ENCODE results near the gene MRNIP. TPM values are rescaled to one million over a fixed set of nuclear protein-coding genes. Genes with fewer than 3 reads are reported as not detected.

MRNIP gene
- total and polyA plus RNA-seq, 10 donors = 34.9 to 107 (median 49.4) TPM

GRCh38 chr5:179867079-179867465 lies 8.5 kb upstream of the MRNIP start:
- WGBS, 5 donors = 71 to 91% (median 81%) methylated on average over 6 of the region's 6 CpGs
- intact Hi-C loops (cut with DNase I; ENCODE audit: low total_unique reads) = no loop called here
- Histone ChIP-seq H3K4me3 (no peak overlapping the region), H3K4me1 (peaks cover 0 to 21% (median 0%) of the 10 kb centered on the region in 6 donors), H3K27me3 (replicated peaks in 1 of 7) (no peaks in the 10 kb centered on the region), H3K9me3 (peaks cover 0 to 4% (median 0%) of the 10 kb centered on the region in 8 donors), H3K27ac (peak overlapping the region in 2 of 8 donors; percentile 20 to 36), H3K36me3 (peaks cover 0 to 96% (median 55%) of the 10 kb centered on the region in 6 donors)
- TF ChIP-seq CTCF (IDR thresholded peaks at IDR 0.05 in 8 of 11, conservative IDR thresholded peaks at IDR 0.05 in 3 of 11) = no peak
- no peak for TF ChIP-seq POLR2A (IDR thresholded peaks at IDR 0.05)
- TF ChIP-seq POLR2AphosphoS5 (IDR thresholded peaks at IDR 0.05) = no peak
- DNase-seq = peak; percentile 40

- no peak overlapping the region for H3K4me3 ChIP-seq
- H3K27me3 ChIP-seq (replicated peaks in 1 of 7) = no peaks in the 10 kb centered on the region
- peaks cover 0 to 97% (median 53%) of the 10 kb centered on the region in 6 donors for H3K36me3 ChIP-seq
- 82 to 88% (median 86%) methylated on average over 16 to 21 of the region's 21 CpGs for WGBS, 5 donors
- peaks cover 0 to 6% (median 0%) of the 10 kb centered on the region in 8 donors for H3K9me3 ChIP-seq
- peak; percentile 60 for DNase-seq
- TF ChIP-seq POLR2A (IDR thresholded peaks at IDR 0.05) = no peak
- peak in 2 of 3 donors; percentile 15 to 32 for TF ChIP-seq POLR2AphosphoS5 (IDR thresholded peaks at IDR 0.05)
- TF ChIP-seq CTCF (IDR thresholded peaks at IDR 0.05 in 8 of 11, conservative IDR thresholded peaks at IDR 0.05 in 3 of 11) = peak in 3 of 11 experiments; percentile 11 to 15 (median 15)
- intact Hi-C loops (cut with DNase I; ENCODE audit: low total_unique reads) = no loop called here
- H3K4me1 ChIP-seq = peaks cover 0 to 21% (median 0%) of the 10 kb centered on the region in 6 donors
- H3K27ac ChIP-seq = peak overlapping the region in 1 of 8 donors; percentile 36
Measured at GRCh38 chr5:179866241-179867078, 7.8 kb upstream of the MRNIP start.

- peak overlapping the region in 2 of 8 donors; percentile 10 to 36 for H3K27ac ChIP-seq
- intact Hi-C loops (cut with DNase I; ENCODE audit: low total_unique reads) = no loop called here
- TF ChIP-seq CTCF (IDR thresholded peaks at IDR 0.05 in 8 of 11, conservative IDR thresholded peaks at IDR 0.05 in 3 of 11) (no peak), POLR2A (IDR thresholded peaks at IDR 0.05) (no peak), POLR2AphosphoS5 (IDR thresholded peaks at IDR 0.05) (no peak)
- 85 to 91% (median 89%) methylated on average over 15 of the region's 15 CpGs for WGBS, 5 donors
- H3K36me3 ChIP-seq = peaks cover 0 to 89% (median 45%) of the 10 kb centered on the region in 6 donors
- peaks cover 0 to 21% (median 0%) of the 10 kb centered on the region in 6 donors for H3K4me1 ChIP-seq
- peaks cover 0 to 6% (median 0%) of the 10 kb centered on the region in 8 donors for H3K9me3 ChIP-seq
- DNase-seq = peak; percentile 72
- H3K27me3 ChIP-seq (replicated peaks in 1 of 7) = no peaks in the 10 kb centered on the region
- H3K4me3 ChIP-seq = no peak overlapping the region
Measured at GRCh38 chr5:179865491-179866240, 7.0 kb upstream of the MRNIP start.
